Activated T-cell treated with anti-CD3 and anti-CD28 coated beads, Interleukin-2, amount 50 U/mL, for 72 hours (primary cell): Measurements from ENCODE around the gene RBFOX2. TPM values are rescaled to one million over a fixed set of nuclear protein-coding genes. Genes with fewer than 3 reads are reported as not detected.

Source experiments
- ATAC-seq, 2 donors: fragments of 150-1000 bp; cut with Tn5 transposase; replicated peaks in 1 of 2; 2 replicates each; pipeline ENCODE4 v1.10.0; 2021; ENCODE audit warnings: moderate library complexity in 2 of 2, mild to moderate bottlenecking in 1 of 2
- DNase-seq, 2 donors: peaks; one replicate each; pipeline ENCODE4 v3.0.0; 2021 to 2022; ENCODE audit warnings: mixed read lengths in 1 of 2
- H3K27ac Mint-ChIP-seq: one replicate; pipeline ENCODE4 v1.8.0; 2022; ENCODE audit warnings: mild to moderate bottlenecking, moderate library complexity, mixed read lengths
- H3K27me3 Mint-ChIP-seq: one replicate; pipeline ENCODE4 v1.8.0; 2022; ENCODE audit warnings: low read depth, mixed read lengths
- H3K36me3 Mint-ChIP-seq, 2 donors: one replicate each; pipeline ENCODE4 v1.8.0; 2022; ENCODE audit warnings: mixed read lengths in 2 of 2, mild to moderate bottlenecking in 1 of 2; ENCODE audit not compliant: insufficient read depth in 2 of 2
- H3K4me1 Mint-ChIP-seq: one replicate; pipeline ENCODE4 v1.8.0; 2022; ENCODE audit warnings: low read depth, mixed read lengths
- H3K4me3 Mint-ChIP-seq, 2 donors: one replicate each; pipeline ENCODE4 v1.8.0; 2022; ENCODE audit warnings: mild to moderate bottlenecking in 2 of 2, mixed read lengths in 2 of 2, moderate library complexity in 2 of 2
- H3K9me3 Mint-ChIP-seq, 2 donors: one replicate each; pipeline ENCODE4 v1.8.0; 2022; ENCODE audit warnings: mixed read lengths in 2 of 2
- total RNA-seq, 2 donors: library from RNA; stranded (reverse); gene quantifications; one replicate each; pipeline ENCODE4 v1.2.3, GENCODE V29; 2022

The RBFOX2 gene
- total RNA-seq, 2 donors from 2014 or later: 2.3 to 4.4 TPM

- no peak overlapping the region for H3K4me3 Mint-ChIP-seq
- no peak for DNase-seq
- H3K27ac Mint-ChIP-seq: no peak overlapping the region
- ATAC-seq: no peak
- no peaks in the 10 kb centered on the region for H3K9me3 Mint-ChIP-seq
- peaks cover 5% of the 10 kb centered on the region for H3K27me3 Mint-ChIP-seq
- no peaks in the 10 kb centered on the region for H3K36me3 Mint-ChIP-seq
- H3K4me1 Mint-ChIP-seq: no peaks in the 10 kb centered on the region
Observed at GRCh38 chr22:36012332-36012731, 16.3 kb downstream of the RBFOX2 start.

GRCh38 chr22:36010882-36011281, 17.7 kb downstream of the RBFOX2 start:
- Mint-ChIP-seq H3K4me3 (no peak overlapping the region), H3K9me3 (no peaks in the 10 kb centered on the region), H3K27ac (no peak overlapping the region)

GRCh38 chr22:36010090-36010489, 18.5 kb downstream of the RBFOX2 start:
- H3K27ac Mint-ChIP-seq: no peak overlapping the region
- H3K27me3 Mint-ChIP-seq: peaks cover 10% of the 10 kb centered on the region
- DNase-seq (no peak), ATAC-seq (no peak)
- H3K36me3 Mint-ChIP-seq: no peaks in the 10 kb centered on the region
- H3K4me1 Mint-ChIP-seq: no peaks in the 10 kb centered on the region
- no peaks in the 10 kb centered on the region for H3K9me3 Mint-ChIP-seq
- no peak overlapping the region for H3K4me3 Mint-ChIP-seq

More at GRCh38 chr22:36010882-36011281, 17.7 kb downstream of the RBFOX2 start:
- H3K4me1 Mint-ChIP-seq: no peaks in the 10 kb centered on the region
- DNase-seq: no peak
- H3K27me3 Mint-ChIP-seq: peaks cover 9% of the 10 kb centered on the region
- no peaks in the 10 kb centered on the region for H3K36me3 Mint-ChIP-seq
- ATAC-seq: no peak

GRCh38 chr22:36009085-36009484, 19.5 kb downstream of the RBFOX2 start:
- Mint-ChIP-seq H3K9me3 (no peaks in the 10 kb centered on the region), H3K4me3 (no peak overlapping the region), H3K36me3 (no peaks in the 10 kb centered on the region), H3K27me3 (peaks cover 20% of the 10 kb centered on the region), H3K27ac (no peak overlapping the region), H3K4me1 (no peaks in the 10 kb centered on the region)
- DNase-seq (no peak), ATAC-seq (no peak)

GRCh38 chr22:36008565-36008964, 20.1 kb downstream of the RBFOX2 start:
- Mint-ChIP-seq H3K4me1 (no peaks in the 10 kb centered on the region), H3K27ac (no peak overlapping the region), H3K27me3 (peaks cover 23% of the 10 kb centered on the region), H3K9me3 (no peaks in the 10 kb centered on the region), H3K36me3 (no peaks in the 10 kb centered on the region), H3K4me3 (no peak overlapping the region)
- DNase-seq (no peak), ATAC-seq (no peak)

GRCh38 chr22:36008131-36008530, 20.5 kb downstream of the RBFOX2 start:
- no peaks in the 10 kb centered on the region for H3K36me3 Mint-ChIP-seq
- no peaks in the 10 kb centered on the region for H3K9me3 Mint-ChIP-seq
- ATAC-seq (no peak), DNase-seq (no peak)
- H3K27ac Mint-ChIP-seq: no peak overlapping the region
- peaks cover 23% of the 10 kb centered on the region for H3K27me3 Mint-ChIP-seq
- H3K4me3 Mint-ChIP-seq: no peak overlapping the region
- H3K4me1 Mint-ChIP-seq: no peaks in the 10 kb centered on the region

GRCh38 chr22:36003972-36004674, 24.5 kb downstream of the RBFOX2 start:
- Mint-ChIP-seq H3K4me1 (no peaks in the 10 kb centered on the region), H3K27me3 (peaks cover 23% of the 10 kb centered on the region), H3K9me3 (no peaks in the 10 kb centered on the region), H3K36me3 (no peaks in the 10 kb centered on the region), H3K27ac (no peak overlapping the region), H3K4me3 (no peak overlapping the region)
- ATAC-seq: no peak
- no peak for DNase-seq

- no peak for ATAC-seq
- no peak for DNase-seq
- Mint-ChIP-seq H3K27ac (no peak overlapping the region), H3K4me3 (no peak overlapping the region), H3K9me3 (no peaks in the 10 kb centered on the region), H3K4me1 (no peaks in the 10 kb centered on the region), H3K27me3 (peaks cover 23% of the 10 kb centered on the region), H3K36me3 (no peaks in the 10 kb centered on the region)
Observed at GRCh38 chr22:36002718-36003260, 25.8 kb downstream of the RBFOX2 start.

GRCh38 chr22:36002084-36002483, 26.5 kb downstream of the RBFOX2 start:
- H3K4me3 Mint-ChIP-seq: no peak overlapping the region
- H3K9me3 Mint-ChIP-seq: no peaks in the 10 kb centered on the region
- H3K4me1 Mint-ChIP-seq: no peaks in the 10 kb centered on the region
- H3K36me3 Mint-ChIP-seq: no peaks in the 10 kb centered on the region
- ATAC-seq (no peak), DNase-seq (no peak)
- peaks cover 23% of the 10 kb centered on the region for H3K27me3 Mint-ChIP-seq
- no peak overlapping the region for H3K27ac Mint-ChIP-seq

- no peak for ATAC-seq
- H3K36me3 Mint-ChIP-seq: no peaks in the 10 kb centered on the region
- no peak overlapping the region for H3K27ac Mint-ChIP-seq
- no peaks in the 10 kb centered on the region for H3K4me1 Mint-ChIP-seq
- DNase-seq: no peak
- H3K9me3 Mint-ChIP-seq: no peaks in the 10 kb centered on the region
- no peak overlapping the region for H3K4me3 Mint-ChIP-seq
- H3K27me3 Mint-ChIP-seq: no peaks in the 10 kb centered on the region
Observed at GRCh38 chr22:35998748-35999147, 29.9 kb downstream of the RBFOX2 start.

- Mint-ChIP-seq H3K9me3 (no peaks in the 10 kb centered on the region), H3K27me3 (no peaks in the 10 kb centered on the region), H3K36me3 (no peaks in the 10 kb centered on the region), H3K4me3 (no peak overlapping the region), H3K27ac (no peak overlapping the region), H3K4me1 (no peaks in the 10 kb centered on the region)
- ATAC-seq (no peak), DNase-seq (no peak)
Observed at GRCh38 chr22:35997438-35997837, 31.2 kb downstream of the RBFOX2 start.

- H3K27ac Mint-ChIP-seq: no peak overlapping the region
- H3K9me3 Mint-ChIP-seq: no peaks in the 10 kb centered on the region
- H3K4me3 Mint-ChIP-seq: no peak overlapping the region
- DNase-seq (no peak), ATAC-seq (no peak)
- H3K27me3 Mint-ChIP-seq: no peaks in the 10 kb centered on the region
- H3K36me3 Mint-ChIP-seq: no peaks in the 10 kb centered on the region
- H3K4me1 Mint-ChIP-seq: no peaks in the 10 kb centered on the region
Observed at GRCh38 chr22:35996596-35996995, 32.0 kb downstream of the RBFOX2 start.

GRCh38 chr22:35995772-35996171, 32.9 kb downstream of the RBFOX2 start:
- Mint-ChIP-seq H3K9me3 (no peaks in the 10 kb centered on the region), H3K4me3 (no peak overlapping the region), H3K36me3 (no peaks in the 10 kb centered on the region), H3K27me3 (no peaks in the 10 kb centered on the region), H3K4me1 (no peaks in the 10 kb centered on the region), H3K27ac (no peak overlapping the region)
- DNase-seq (no peak), ATAC-seq (no peak)

GRCh38 chr22:35995348-35995747, 33.3 kb downstream of the RBFOX2 start:
- Mint-ChIP-seq H3K9me3 (no peaks in the 10 kb centered on the region), H3K4me3 (no peak overlapping the region), H3K36me3 (no peaks in the 10 kb centered on the region), H3K4me1 (no peaks in the 10 kb centered on the region), H3K27me3 (no peaks in the 10 kb centered on the region), H3K27ac (no peak overlapping the region)
- ATAC-seq: no peak
- DNase-seq: no peak
